Esophagus muscularis mucosa (tissue), 3 donors: ENCODE results near the gene EIF1.

Source experiments
- CTCF ChIP-seq, 3 experiments: fragments of 200-600 bp in 2 of 3; fragments of 450-650 bp in 1 of 3; sonication (generic) in 2 of 3; IDR thresholded peaks; one replicate each; pipeline ENCODE4 v1.5.1; 2017 to 2019; ENCODE audit warnings: antibody characterized with exemption in 3 of 3, mild to moderate bottlenecking in 2 of 3, moderate library complexity in 1 of 3
- POLR2A ChIP-seq: fragments of 450-650 bp; IDR thresholded peaks from one replicate; pipeline ENCODE4 v1.6.1; 2017; ENCODE audit warnings: antibody characterized with exemption, moderate library complexity, mild to moderate bottlenecking, low read depth

GRCh38 chr17:41722231-41722630 is 33.5 kb downstream of the EIF1 start:
- TF ChIP-seq POLR2A (no peak), CTCF (IDR thresholded peaks at IDR 0.05) (no peak)
